NCI-H226 (cell line): Measurements from ENCODE around the gene UTP11.

Source experiments
- DNase-seq: peaks from one replicate; pipeline ENCODE4 v3.0.0-alpha.2; 2015

The UTP11 gene

DNA sequence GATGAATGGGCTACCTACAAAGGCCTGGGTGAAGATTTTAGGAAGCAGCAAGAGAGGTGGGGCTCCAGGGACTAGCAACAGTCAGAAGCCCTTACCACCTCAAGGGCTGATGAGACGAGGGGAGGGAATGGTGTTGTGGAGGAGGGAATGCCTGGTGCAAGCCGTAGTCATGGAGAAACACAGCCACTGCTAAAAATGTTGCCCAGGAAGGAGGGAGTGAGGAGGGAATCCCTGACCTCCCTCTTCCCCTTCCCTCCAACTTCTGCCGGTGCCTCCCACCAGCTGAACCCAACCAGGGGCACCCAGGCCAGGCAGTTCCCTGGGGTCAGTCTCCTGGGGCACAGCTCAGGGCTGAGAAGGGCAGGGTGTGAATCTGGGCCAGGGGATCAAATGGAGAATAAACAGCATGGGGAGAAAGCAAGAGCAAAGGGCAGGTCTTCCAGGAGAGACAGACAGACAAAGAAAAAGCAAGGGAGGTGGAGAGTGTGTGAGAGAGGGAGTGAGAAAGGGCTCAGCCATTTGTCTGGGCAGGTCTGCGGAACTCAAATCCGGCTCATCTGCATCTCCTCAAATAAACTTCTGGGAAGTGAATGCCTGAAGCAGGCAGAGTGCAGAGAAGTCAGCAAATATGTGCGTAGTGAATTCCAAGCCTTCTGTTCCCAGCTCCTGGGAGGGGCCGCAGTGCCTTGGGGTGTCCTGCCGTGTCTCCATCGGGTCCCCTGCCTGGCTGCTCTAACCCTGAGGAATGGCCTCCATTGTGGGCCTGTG is 61.2 kb downstream of the UTP11 start:
- DNase-seq: no peak

DNA sequence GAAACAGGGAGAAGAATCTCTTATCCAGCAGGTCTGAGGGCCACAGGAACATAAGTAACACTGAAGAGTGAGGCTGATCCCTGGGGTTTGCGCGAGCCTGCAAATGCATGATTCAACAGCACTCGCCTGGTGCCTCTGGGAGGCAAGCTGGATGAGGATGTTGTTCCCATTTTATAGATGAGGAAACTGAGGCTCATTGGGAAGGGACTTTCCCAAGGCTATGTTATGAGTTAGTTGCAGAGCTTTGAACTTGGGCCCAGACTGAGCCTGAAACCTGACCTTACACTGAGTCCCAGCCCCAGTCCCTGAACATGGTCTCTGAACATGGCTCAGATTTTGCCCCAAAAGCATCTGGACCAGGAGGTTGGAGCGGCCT is 61.8 kb downstream of the UTP11 start:
- no peak for DNase-seq
